ENCODE results near the gene CTDSPL.

GRCh38 chr3:37903734-37904133 lies 42.1 kb downstream of the CTDSPL start:
- no peak for TF ChIP-seq POLR2A (IDR thresholded peaks at IDR 0.05; ENCODE audit: low read depth, low read length)
- TF ChIP-seq TCF12 (IDR thresholded peaks at IDR 0.05; ENCODE audit: low read depth, low read length), result no peak
- TF ChIP-seq SMC3 (IDR thresholded peaks at IDR 0.05; ENCODE audit: borderline replicate concordance, low read length), result no peak
- no peak for TF ChIP-seq CTCF (IDR thresholded peaks at IDR 0.05 in 2 of 3, conservative IDR thresholded peaks at IDR 0.05 in 1 of 3; ENCODE audit: control insufficient read depth in 2 of 3, extremely low read depth in 1 of 3, insufficient read depth in 1 of 3, low read depth in 3 of 3, low read length in 3 of 3)
- TF ChIP-seq, protein P1, sequence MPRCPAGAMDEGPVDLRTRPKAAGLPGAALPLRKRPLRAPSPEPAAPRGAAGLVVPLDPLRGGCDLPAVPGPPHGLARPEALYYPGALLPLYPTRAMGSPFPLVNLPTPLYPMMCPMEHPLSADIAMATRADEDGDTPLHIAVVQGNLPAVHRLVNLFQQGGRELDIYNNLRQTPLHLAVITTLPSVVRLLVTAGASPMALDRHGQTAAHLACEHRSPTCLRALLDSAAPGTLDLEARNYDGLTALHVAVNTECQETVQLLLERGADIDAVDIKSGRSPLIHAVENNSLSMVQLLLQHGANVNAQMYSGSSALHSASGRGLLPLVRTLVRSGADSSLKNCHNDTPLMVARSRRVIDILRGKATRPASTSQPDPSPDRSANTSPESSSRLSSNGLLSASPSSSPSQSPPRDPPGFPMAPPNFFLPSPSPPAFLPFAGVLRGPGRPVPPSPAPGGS (IDR thresholded peaks at IDR 0.05; ENCODE audit: borderline replicate concordance, insufficient read depth, low read depth, low read length, poor library complexity, severe bottlenecking), result no peak
- TF ChIP-seq, protein P2, sequence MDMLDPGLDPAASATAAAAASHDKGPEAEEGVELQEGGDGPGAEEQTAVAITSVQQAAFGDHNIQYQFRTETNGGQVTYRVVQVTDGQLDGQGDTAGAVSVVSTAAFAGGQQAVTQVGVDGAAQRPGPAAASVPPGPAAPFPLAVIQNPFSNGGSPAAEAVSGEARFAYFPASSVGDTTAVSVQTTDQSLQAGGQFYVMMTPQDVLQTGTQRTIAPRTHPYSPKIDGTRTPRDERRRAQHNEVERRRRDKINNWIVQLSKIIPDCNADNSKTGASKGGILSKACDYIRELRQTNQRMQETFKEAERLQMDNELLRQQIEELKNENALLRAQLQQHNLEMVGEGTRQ (IDR thresholded peaks at IDR 0.05; ENCODE audit: borderline replicate concordance, low read depth, low read length), result no peak
- TF ChIP-seq CEBPB (IDR thresholded peaks at IDR 0.05; ENCODE audit: borderline replicate concordance in 1 of 2, low read depth in 2 of 2, low read length in 2 of 2), result no peak

Measured in GM12878 (cell line).